Pons (tissue), 1 donor: ENCODE data around the gene MLLT1.

Source experiments
- DNase-seq: peaks from one replicate; pipeline ENCODE4 v3.0.0-alpha.2; 2016; ENCODE audit warnings: low spot score

MLLT1 gene

DNA sequence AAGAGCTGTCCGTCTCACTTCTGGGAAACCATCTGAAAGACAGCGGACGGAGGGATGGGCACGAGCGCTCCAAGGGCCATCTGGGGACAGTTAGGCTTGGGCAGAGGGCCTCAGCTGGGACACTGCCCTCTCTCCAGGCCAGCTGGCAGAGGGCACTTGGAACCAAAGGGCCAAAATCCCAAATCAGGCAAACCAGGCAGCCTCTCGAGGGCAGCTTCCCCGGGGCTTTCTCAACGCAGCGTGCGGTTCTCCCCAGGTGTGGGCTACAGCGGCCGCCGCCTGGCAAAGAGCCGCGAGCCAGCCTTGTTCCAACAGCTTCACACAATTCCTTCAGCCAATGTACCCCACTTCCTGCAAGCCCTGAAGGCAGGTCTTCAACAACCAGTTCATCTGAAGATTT, 5.0 kb downstream of the MLLT1 start:
- DNase-seq: no peak

- DNase-seq: peak; percentile 46
Observed at GRCh38 chr19:6273701-6274601, 5.8 kb downstream of the MLLT1 start.

GRCh38 chr19:6272913-6273600, 6.7 kb downstream of the MLLT1 start:
- no peak for DNase-seq

DNA sequence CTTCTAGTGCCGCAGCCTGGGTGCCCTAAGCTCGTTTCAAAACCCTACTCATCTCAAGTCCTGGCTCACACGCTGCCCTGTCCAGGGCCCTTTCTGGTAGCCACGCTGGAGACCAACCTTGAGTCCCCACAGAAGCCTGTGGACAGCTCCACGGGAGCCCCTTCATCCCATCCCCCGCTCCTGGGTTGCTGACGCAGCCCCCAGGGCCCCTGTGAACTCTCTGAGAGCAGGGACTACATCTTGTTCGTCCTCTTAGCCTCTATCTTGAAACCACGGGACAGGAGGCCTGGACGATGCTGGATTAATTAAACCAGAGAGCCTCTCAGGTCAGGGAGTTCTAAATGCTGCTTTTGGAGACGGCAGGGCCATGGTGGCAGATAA, 7.4 kb downstream of the MLLT1 start:
- no peak for DNase-seq

GRCh38 chr19:6271721-6272410, 7.9 kb downstream of the MLLT1 start:
- DNase-seq: peak; percentile 54

GRCh38 chr19:6271251-6271650, 8.5 kb downstream of the MLLT1 start:
- no peak for DNase-seq

GRCh38 chr19:6270822-6271221, 9.0 kb downstream of the MLLT1 start:
- DNase-seq: no peak

DNA sequence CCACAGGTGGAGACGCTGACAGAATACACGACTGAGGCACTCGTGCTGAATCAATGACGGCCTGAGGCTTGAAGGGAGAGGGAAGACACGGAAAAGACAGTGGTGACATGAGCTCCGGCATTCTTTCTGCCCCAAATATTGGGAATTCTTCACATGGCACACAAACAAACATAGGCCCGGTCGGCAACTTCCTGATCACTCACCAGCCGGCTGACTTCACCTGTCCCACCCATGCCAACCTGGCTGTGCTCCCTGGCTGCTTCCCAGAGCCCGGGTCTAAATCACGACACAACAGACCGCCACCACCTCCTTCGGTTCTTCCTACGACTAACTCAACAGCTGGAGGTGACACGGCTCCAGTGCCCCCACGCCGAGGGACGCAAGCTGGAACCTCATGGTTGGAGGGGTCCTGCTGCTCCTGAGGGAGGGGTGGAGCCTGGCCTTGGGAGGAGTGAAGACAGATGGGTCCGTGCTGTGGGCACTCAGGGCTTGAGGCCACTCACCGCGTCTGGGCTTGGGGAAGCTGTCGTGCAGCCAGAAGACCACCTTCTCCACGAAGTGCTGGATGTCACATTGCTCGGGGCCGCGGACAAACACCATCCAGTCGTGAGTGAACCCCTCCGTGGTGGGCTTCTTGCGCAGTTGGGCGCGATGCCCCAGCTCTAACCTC, 9.6 kb downstream of the MLLT1 start:
- DNase-seq: no peak

GRCh38 chr19:6269101-6269886, 10.5 kb downstream of the MLLT1 start:
- no peak for DNase-seq

DNA sequence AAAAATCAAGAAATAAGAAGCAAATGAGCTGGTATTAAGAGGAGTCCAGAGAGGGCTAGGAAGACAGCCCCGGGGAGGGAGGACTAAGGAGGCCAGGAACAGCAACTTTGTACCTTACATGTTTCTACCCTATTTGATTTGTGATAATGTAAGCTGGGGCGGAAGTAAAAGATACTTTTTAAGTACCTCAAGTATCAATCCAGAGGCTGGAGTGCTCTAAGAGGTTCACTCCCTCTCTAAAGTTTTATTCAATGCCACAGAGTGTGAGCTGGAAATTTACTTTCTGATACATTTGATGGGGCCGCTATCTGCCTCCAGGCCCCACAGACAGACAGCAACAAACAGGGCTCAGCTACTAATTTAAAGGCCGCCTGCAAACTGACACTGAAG, 11.4 kb downstream of the MLLT1 start:
- DNase-seq: no peak

DNA sequence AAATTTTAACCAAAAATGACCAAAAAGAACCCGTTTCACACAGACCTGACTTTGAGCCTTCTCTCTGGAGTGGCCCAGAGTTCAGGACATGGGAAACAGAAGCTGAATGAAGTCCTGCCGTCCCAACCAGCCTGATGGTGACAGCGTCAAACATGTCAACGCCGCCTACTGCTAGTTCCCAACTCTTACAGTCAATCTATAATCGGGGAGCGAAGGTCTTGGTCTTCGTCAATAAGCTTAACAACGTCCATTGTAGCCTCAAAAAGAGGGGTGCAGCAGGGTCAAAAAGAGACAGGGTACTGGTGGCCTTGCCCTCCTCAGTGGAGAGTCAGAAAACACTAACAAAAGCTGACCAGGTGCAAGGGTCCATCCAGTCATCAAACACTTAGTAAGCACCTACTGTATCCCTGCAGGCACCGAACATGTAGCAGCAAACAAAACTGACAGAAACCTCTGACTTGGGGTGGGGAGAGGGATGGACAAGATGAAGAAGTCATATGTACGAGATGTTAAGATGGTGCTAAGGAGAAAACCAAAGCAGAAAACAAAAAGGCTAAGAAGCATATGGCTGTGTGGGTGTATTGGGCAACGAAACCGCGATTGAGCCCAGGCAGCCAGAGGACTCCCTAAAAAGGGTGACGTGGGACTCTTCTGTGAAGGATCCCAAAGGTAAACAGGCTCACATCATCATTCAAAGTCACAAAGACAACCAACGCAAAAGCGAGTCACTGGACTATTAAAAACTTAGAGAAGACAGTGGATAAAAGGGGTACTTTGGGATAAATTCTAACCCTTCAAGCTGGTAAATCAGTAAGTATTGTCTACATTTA, 12.0 kb downstream of the MLLT1 start:
- no peak for DNase-seq

DNA sequence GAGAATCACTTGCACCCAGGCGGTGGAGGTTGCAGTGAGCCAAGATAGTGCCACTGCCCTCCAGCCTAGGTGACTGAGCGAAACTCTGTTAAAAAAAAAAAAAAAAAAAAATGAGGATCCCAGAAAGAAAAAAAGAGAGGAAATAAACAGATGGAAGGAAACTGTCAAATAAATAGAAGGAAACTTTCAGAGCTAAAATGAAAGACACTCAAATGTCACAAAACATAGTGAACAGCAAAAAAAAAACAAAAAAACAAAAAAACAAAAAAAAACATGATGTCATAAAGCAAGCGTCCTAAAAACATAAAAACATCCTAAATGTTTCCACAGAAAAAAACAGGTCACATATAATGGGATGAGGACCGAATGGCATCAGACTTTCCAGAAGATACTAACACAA, 15.0 kb downstream of the MLLT1 start:
- DNase-seq: no peak

DNA sequence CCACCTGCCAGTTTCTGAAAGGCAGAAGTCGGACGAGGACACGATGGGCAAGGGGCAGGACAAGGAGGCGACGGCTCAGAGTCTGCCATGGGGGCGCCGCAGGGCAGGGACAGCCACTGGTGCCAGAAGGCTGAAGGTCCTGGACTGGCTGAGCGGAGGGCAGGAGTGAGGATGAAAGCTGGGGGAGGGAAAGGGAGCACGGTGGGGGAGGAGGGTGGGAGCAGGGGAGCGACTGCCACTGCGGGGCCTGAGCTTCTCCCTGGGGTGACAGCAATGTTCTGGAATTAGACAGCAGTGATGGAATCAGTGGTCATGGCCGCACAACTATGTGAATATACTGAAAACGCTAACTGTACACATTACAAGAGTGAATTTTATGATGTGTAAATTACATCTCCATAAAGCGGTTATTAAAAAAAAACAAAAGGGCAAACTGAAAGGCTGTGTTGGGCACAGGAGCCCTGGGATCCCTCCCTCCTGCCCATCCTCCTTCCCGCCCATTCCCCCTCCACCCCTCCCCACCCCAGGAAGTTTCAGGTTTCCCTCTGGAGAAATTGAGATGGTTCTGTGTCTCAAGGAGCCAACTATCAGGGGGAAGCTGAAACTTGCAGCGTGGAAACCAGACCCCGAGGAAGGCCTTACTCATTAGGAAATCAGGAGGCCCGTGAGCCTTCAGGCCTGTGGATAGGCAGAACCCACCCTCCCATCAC, 15.9 kb downstream of the MLLT1 start:
- DNase-seq: no peak

- no peak for DNase-seq
Observed at GRCh38 chr19:6263306-6263705, 16.5 kb downstream of the MLLT1 start.

DNA sequence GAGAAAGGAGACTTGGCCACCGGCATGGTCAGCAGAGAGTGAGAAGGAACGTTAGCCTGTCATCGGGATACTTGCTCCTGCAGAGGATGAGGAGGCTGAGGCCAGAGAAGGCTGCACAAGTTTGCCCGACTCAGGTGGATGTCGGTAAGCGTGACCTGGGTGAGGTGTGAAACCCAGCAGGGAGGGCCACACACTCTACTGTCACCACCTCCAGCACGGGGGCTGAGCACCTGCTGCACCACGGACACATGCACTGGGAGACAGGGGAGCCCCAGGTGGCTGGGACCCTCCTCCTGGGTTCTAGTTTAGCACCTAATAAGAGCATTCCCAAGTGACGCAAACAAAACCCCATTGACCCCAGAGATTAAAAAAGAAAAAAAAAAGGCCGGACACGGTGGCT, 17.3 kb downstream of the MLLT1 start:
- DNase-seq: no peak

DNA sequence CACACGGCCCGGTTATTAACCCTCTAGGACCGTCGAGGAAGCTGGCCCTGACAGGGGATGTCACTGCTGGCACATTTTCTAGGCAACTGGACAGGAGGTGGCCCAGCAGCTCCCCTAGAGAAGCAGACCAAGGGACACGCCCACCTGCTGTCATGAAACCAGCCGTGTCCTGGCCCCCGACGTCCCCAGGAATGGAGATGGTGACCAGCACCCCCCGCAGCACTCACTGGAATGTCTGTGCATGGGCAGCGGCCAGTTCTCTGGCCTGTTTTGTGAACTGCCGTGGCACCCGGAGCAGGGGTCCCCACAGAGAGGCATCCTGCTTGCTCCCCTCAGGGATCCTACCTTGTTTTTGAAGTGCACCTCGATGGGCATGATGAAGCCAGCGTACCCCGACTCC, 17.9 kb downstream of the MLLT1 start:
- DNase-seq: no peak

- no peak for DNase-seq
Observed at GRCh38 chr19:6260912-6261650, 18.7 kb downstream of the MLLT1 start.

DNA sequence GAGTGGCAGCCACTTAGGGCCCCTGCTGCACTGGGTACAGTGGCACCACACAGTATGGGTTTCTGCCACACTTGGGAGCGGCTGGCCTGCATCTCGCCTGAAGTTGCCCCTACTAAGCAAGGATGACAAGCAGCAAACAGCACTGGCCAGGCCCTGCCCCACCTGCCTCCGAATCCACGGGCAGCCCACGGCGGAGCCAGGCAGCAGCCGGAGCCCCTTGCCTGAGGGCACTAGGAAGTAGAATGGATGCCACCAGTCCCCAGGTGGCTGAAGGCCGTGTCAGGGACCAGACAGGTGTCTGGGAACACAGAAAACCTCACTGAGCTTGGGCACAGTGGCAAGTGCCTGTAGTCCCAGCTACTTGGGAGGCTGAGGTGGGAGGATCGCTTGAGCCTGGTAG, 19.4 kb downstream of the MLLT1 start:
- no peak for DNase-seq

DNA sequence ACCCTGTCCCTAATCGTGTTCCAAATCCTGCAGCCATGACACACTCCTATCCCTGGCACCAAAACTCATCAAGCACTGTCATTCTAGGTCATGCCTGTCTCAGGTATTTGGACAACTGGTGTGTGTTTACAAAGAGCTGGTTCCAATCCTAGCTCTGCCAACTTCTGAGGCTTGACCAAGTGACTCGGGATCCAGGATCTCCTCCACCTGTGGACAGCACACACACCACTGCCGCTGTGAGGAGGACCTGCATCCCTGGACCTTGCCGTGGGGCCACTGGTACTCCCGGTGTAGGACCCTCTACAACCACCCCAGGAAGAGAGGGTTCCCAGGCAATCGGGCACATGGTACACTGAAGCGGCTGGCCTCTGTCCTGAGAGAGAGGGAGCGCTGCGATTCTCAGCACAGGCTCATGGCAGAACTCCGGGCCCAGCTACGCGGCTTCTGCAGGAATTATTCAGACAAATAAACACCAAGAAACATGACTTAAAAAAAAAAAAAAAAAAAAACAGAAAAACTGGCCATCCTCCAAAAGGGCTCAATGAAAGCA, 20.4 kb downstream of the MLLT1 start:
- DNase-seq: no peak
